Iris pigment epithelial cell (primary cell): ENCODE results near the gene SECISBP2.
"Not testable (repeated sequence)": the region's sequence is repeated elsewhere in the genome, so short reads cannot be mapped to it uniquely, and the experiment has no call there.

Source experiments
- DNase-seq: peaks from one replicate; pipeline ENCODE4 v3.0.0-alpha.2; 2011; ENCODE audit warnings: low read depth

Gene SECISBP2, protein sequence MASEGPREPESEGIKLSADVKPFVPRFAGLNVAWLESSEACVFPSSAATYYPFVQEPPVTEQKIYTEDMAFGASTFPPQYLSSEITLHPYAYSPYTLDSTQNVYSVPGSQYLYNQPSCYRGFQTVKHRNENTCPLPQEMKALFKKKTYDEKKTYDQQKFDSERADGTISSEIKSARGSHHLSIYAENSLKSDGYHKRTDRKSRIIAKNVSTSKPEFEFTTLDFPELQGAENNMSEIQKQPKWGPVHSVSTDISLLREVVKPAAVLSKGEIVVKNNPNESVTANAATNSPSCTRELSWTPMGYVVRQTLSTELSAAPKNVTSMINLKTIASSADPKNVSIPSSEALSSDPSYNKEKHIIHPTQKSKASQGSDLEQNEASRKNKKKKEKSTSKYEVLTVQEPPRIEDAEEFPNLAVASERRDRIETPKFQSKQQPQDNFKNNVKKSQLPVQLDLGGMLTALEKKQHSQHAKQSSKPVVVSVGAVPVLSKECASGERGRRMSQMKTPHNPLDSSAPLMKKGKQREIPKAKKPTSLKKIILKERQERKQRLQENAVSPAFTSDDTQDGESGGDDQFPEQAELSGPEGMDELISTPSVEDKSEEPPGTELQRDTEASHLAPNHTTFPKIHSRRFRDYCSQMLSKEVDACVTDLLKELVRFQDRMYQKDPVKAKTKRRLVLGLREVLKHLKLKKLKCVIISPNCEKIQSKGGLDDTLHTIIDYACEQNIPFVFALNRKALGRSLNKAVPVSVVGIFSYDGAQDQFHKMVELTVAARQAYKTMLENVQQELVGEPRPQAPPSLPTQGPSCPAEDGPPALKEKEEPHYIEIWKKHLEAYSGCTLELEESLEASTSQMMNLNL

DNA sequence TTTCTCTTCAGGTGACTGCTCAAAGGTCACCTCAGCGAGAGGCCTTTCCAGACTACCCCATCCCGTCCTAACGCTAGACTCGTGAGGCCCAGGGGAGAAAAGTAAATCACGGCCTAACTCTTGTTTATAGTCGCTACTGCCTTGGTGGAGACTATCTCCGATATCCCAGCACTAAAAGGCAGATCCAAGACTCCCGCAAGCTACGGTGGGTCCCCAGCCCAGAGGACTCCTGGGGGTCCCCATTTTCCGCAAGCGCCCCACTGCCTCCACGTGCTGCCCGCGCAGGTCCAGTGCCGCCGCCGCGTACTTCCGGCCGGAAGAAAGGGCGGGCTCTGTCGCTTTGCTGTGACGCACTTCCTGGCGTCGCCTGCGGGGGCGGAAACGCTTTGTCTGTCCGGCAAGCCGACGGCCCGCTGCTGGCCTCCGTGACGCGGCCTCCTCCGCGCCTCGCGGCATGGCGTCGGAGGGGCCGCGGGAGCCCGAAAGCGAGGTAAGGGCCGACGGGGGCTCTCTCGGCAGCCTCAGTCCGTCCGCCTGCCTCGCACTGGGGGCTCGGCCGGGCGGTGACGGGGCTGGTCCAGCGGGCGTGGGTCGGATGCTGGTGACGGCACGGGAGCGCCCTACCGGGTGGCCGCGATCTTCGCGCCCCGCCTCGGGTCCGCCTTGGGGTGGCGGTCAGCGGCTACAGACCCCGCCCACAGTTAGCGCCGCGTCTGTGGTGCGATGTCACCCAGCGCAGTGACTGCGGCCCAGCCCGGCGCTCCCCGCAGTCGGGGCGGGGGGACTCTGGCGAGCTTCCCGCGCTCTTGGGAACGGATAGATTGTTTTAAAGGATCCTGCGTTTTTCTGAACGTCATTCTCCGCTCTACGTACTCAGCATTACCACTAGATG is at the start of gene SECISBP2:
TSS of gene SECISBP2 (plus strand) at position 378 of the 892 bp plus-strand sequence. CDS start at position 455, 77 bp downstream.
- DNase-seq, result peak; percentile 96

DNA sequence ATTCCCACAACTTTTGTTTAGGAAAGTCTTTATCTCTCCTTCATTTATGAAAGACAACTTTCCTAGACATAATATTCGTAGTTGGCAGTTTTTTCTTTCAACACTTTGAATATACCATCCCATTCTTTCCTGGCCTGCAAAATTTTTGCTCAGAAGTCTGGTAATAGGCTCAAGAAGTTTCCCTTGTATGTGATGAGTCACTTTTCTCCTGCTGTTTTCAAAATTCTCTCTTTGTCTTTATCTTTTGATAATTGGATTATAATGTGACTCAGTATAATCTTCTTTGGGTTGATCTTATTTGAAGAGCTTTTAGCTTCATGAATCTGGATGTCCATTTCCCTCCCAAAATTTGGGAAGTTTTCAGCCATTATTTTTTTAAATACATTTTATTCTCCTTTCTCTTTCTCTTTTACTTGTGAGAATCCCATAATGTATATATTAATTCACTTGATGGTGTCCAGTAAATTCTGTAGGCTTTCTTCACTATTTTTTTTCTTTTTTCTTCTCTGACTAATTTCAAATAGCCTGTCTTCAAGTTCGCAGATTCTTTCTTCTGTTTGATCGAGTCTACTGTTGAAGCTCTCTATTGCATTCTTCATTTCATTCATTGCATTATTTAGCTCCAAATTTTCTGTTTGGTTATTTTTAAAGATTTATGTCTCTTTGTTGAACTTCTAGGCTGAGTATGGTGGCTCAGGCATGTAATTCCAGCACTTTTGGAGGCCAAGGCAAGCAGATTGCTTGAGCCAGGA is 44.6 kb upstream of the SECISBP2 start:
- no peak for DNase-seq

DNA sequence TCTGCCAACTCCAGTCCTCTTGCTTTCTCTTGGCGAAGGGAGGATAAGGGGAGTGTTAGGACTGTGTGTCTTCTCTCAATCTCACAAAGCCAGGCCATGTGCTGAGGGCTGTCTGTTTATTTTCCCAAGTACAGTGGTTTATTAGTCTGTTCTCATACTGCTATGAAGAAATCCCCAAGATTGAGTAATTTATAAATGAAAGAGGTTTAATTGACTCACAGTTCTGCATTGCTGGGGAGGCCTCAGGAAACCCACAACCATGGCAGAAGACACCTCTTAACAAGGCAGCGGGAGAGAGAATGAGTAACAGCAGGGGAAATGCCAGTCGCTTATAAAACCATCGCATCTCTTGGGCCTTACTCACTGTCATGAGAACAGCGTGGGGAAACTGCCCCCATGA is 43.5 kb upstream of the SECISBP2 start:
- DNase-seq, result peak; percentile 100

DNA sequence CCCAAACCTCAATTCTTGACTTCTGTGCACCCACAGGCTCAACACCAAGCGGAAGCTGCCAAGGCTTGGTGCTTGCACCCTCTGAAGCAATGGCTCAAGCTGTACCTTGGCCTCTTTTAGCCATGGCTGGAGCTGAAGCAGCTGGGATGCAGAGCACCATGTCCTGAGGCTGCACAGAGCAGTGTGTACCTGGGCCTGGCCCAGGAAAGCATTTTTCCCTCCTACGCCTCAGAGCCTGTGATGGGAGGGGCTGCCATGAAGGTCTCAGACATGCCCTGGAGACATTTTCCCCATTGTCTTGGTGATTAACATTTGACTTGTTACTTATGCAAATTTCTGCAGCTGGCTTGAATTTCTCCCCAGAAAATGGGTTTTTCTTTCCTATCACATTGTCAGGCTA is 42.3 kb upstream of the SECISBP2 start:
- not testable (repeated sequence) for DNase-seq

DNA sequence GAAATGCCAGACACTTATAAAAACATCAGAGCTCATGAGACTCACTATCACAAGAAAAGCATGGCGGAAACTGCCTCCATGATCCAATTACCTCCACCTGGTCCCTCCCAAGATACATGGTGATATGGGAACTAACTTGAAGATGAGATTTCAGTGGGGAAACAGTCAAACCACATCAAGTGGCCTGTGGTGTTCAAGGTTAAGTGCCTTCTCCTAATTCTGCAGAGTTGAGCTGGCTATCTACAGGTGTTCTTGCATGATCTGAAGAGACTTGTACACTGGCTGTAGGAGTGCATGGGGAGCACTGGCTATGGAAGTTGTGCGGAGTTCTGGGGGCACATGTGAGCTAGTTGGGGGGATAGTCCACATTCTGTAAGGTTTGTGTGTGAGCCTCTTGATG is 41.3 kb upstream of the SECISBP2 start:
- DNase-seq, result no peak

DNA sequence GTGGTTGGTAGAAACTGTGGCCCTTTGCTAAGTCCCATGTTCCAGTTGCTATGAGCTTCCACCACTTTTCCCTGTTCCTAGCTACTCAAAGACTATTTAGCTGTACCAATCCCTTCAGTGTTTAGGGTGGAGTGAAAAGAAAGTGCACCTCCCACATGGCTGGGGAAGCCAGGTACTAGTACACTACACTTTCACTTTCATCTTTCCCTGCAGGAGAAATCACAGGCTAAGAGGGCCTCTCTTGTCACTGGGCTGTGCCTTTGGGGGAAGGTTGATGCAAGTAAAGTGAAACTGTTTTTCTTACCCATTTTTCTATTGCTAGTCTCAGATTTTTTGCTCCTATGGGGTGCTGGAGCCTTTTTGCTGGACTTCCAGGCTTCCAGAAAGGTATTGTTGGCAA is 40.8 kb upstream of the SECISBP2 start:
- peak; percentile 65 for DNase-seq

DNA sequence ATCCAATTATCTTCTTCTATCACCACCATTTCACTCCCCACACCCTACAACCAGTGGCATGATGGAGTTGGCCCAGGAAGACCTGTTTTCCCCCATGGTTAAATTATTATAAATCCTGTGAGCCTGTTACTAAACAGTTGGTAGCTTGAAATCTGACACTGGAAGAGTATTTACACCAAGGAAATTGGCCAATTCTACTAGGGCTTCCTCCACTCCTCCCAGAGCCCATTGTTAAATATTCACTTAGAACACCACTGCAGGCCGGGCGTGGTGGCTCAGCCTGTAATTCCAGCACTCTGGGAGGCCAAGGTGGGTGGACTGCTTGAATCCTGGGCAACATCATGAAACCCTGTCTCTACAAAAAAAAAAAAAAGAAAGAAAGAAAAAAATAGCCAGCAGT is 39.7 kb upstream of the SECISBP2 start:
- peak; percentile 56 for DNase-seq

DNA sequence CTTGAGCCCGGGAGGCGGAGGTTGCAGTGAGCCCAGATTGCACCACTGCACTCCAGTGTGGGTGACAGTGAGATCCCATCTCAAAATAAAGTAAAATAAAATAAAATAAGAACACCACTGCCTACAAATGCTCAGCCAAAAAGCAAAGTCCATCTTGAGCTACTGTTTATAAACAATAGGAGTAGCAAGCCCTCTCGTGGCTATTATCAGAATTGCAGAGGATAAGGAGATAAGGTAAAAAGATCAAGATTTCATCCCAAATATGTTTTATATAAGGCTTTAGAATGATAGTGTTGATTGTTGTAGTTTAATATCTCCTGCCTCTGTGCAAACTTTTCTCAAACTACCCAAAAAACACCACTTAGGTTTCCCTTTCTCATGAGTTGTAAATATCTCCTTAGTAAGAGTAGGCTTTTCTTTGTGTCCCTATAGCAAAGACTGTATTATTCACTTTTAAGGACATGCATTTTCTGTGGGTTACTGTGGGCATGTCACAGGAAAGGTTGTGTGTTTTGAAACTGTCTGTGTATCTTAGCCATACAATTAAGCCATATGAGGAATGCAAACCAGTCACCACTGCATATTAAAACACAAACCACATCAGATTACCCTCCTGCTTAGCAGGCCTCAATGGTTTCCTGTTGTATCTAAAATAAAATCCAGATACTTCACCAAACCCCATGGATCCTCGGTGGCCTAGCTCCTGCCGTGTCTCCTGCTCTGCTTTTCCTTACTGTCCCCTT is 39.1 kb upstream of the SECISBP2 start:
- peak; percentile 77 for DNase-seq

DNA sequence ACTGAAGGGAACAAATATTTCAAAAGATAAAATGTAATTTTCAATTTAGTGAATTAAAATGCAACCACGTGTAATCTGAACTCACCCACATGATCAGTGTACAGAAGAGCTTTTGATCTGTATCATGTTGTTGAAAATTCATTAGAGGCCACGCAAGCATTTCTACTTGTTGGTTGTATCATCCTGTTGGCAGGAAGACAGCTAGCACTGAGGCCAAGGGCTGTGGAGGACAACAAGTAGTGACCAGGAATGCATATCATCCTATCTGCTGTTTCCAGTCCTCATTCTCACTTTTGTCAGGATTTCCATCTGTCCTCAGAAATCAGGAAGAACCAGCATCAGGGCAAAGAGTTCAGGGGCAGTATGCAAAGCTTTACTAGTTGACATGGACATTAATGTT is 37.2 kb upstream of the SECISBP2 start:
- peak; percentile 36 for DNase-seq

DNA sequence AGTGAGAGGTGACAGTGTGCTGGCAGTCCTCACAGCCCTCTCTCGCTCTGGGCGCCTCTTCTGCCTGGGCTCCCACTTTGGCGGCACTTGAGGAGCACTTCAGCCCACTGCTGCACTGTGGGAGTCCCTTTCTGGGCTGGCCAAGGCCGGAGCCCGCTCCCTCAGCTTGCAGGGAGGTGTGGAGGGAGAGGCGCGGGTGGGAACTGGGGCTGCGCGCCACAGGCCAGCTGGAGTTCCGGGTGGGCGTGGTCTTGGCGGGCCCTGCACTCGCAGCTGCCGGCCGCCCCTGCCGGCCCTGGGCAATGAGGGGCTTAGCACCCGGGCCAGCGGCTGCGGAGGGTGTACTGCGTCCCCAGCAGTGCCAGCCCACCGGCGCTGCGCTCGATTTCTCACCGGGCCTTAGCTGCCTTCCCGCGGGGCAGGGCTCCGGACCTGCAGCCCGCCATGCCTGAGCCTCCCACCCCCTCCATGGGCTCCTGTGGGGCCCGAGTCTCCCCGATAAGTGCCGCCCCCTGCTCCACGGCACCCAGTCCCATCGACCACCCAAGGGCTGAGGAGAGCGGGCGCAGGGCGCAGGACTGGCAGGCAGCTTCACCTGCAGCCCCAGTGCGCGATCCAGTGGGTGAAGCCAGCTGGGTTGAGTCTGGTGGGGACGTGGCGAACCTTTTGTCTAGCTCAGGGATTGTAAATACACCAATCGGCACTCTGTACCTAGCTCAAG is 35.9 kb upstream of the SECISBP2 start:
- not testable (repeated sequence) for DNase-seq

DNA sequence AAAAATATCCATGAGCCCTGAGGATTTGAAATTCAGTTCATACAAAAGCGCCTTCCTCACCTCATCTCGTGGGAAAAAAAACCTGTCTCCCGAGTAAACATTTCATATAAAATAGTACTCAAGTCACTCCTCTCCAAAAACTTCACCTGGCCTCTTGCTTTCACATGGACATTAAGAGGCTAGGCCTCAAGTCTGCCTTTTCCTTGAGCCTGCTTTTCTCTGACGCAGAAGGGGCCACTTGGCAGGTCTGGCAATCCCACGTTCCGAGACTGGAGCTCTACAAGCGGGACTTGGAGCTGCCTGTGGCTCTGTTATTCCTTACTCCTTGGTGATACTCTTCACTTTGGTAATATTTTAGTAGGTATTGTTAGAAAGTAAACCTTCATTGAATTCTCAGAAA is 34.2 kb upstream of the SECISBP2 start:
- no peak for DNase-seq

DNA sequence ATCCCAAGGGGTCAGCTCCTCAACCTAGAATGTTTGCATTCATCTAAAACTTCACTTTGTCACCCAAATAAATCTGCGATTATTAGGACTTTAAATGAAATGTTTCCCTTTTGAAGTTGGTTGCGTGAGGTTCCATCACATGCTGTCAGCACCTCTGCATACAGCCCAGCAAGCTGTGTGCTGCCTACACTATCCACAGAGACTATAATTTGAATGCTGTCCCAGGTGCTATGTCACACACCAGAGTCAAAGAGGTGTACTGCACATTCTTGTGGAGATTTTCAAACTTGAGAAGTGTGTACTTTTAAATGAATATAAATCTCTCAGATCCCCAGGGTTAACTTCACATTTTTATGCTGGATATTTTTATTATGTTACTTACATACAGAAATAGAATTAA is 26.6 kb upstream of the SECISBP2 start:
- no peak for DNase-seq

DNA sequence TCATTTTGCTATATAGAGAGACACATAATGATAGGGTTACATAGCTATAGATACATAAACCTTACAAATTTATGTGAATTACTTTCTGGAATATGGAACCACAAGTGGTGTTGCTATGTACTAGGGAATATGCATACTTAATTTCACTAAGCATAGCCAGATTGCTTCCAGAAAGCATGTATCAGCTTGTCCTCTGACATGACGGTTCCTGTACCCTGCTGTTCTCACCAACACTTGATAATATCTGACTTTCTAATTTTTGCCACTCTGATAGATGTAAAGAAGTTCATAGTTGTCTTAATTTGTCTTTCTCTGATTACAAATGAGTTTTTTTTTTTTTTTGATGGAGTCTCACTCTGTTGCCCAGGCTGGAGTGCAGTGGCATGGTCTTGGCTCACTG is 25.3 kb upstream of the SECISBP2 start:
- no peak for DNase-seq

DNA sequence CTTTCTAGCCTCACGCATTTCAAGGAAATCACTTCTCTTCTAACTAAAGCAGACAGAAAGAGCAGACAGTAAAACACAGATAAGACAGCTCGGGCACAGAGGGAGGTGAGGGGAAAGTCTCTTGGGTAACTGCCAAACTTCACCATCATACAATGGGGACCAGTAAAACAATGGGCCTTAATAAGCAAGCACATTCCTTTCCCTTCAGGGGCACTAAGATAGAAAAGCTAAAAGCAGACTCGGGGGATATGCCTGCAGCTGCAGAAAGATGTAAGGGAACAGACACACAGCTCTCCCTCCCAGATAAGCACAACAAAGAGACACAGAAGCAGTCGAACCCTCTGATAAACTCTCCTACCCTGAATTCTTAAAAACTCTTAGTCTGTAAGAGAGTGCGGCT is 22.9 kb upstream of the SECISBP2 start:
- DNase-seq, result no peak

DNA sequence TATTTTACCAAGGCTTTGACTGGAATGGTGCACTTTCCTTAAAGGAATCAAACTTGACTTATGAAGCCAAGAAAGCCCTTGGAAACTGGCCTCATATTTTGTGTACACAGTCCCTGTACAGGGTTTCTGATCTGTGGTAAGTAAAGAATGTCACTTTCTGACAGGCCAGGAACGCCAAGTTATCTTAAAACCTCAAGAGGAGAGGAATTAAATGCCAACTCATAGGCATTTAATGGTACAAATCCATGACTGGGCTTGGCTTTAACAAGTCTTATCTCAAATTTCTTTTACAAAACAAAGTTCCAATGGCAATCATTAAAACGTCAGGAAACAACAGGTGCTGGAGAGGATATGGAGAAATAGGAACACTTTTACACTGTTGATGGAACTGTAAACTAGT is 16.3 kb upstream of the SECISBP2 start:
- not testable (repeated sequence) for DNase-seq

DNA sequence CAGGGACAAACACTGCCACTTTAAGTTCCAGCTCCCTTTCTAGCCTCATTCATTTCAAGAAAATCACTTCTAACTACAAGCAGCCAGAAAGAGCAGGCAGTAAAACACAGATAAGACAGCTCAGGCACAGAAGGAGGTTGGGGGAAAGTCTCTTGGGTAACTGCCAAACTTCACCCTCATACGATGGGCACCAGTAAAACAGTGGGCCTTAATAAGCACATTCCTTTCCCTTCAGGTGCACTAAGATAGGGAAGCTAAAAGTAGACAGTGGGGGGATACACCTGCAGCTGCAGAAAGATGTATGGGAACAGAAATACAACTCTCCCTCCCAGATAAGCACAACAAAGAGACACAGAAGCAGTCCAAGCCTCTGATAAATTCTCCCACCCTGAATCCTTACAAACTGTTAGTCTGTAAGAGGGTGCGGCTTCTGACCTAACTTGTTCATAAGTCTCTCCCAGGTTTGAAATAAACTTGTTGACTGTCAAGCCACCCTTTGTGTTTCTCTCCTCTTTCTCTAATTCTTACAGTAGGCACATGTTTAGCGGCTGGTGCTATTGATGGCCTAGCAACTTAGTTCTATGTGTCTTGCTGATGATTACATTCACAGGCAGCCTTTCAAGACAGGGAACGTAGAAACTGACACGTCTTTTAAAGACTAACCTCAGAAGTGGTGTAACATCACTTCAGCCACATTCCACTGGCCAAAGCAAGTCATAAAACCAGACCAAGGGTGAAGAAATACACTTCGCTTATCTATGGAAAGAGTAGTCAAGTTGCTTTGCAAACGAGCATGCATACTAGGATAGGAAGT is 14.1 kb upstream of the SECISBP2 start:
- DNase-seq, result no peak

DNA sequence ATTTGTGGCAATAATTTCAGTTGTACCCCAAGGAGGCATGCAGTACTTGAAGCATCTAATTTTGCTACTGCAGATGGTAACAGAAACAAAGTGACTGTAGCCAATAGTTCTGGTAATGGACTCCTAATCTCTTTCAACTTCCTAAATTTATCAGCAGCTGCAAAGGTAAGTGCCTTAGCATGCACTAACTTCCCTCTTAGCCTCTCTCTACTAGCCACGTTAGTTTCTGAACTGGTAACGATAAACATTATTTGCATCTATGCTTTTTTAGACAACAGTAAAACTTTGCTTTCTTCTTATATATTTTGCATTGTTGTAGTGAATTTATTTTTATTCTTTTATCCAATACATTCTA is 13.5 kb upstream of the SECISBP2 start:
- DNase-seq, result no peak

DNA sequence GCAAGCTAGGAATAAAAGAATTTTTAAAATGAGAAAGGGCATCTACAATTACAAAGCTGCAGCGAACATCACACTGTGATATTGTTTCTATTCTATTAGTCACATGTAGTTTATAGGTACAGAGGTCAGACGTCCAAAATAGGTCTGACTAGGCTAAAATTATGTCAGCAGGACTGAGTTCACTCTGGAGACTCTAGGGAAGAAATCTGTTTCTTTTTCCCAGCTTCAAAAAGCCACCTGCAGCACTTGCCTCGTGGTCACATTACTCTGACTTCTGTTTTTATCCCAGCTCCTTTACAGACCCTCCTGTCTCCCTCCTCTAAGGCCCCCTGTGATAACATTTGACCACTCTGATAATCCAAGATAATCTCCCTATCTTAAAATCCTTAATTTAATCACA is 12.4 kb upstream of the SECISBP2 start:
- DNase-seq, result no peak

DNA sequence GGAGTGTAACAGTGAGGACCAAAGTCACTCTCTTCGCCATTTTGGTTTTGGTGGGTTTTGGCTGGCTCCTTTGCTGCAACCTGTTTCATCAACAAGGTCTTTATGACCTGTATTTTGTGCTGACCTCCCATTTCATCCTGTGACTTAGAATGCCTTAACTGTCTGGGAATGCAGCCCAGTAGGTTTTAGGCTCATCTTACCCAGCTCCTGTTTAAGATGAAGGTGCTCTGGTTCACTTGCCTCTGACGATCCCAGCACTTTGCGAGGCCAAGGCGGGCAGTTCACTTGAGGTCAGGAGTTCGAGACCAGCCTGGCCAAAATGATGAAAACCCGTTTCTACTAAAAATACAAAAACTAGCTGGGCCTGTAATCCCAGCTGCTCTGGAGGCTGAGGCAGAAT is 9.1 kb upstream of the SECISBP2 start:
- DNase-seq, result no peak
